K562 (cell line): ENCODE measurements around the gene LMBR1L. TPM values are rescaled to one million over a fixed set of nuclear protein-coding genes. Genes with fewer than 3 reads are reported as not detected.

ENCODE experiments used
- CHD7 ChIP-seq: fragments of 200-600 bp; sonication (generic); IDR thresholded peaks from one replicate; pipeline ENCODE4 v1.6.1; 2012; ENCODE audit warnings: mild to moderate bottlenecking, low read depth, low read length, inconsistent platforms
- CTBP1 ChIP-seq: fragments of 450-650 bp; IDR thresholded peaks from 2 replicates; pipeline ENCODE4 v1.6.1; 2016; ENCODE audit warnings: borderline replicate concordance
- FOXK2 ChIP-seq, 2 experiments: fragments of 450-650 bp; IDR thresholded peaks in 1 of 2; conservative IDR thresholded peaks in 1 of 2; 2 replicates each; pipeline ENCODE4 v1.6.1; 2016; ENCODE audit warnings: low read depth in 2 of 2, mild to moderate bottlenecking in 1 of 2
- GABPB1 ChIP-seq: sonication (generic); formaldehyde crosslinking; IDR thresholded peaks from 2 replicates; pipeline ENCODE4 v1.8.0; 2022; ENCODE audit warnings: mild to moderate bottlenecking, missing genetic modification reagents
- GTF2F1 ChIP-seq: IDR thresholded peaks from 2 replicates; pipeline ENCODE4 v1.6.1; 2011; ENCODE audit warnings: low read depth, low read length, improper control_type of control experiment
- KAT7 ChIP-seq: sonication (generic); formaldehyde crosslinking; IDR thresholded peaks from 2 replicates; pipeline ENCODE4 v1.8.0; 2022; ENCODE audit warnings: missing genetic modification reagents, mild to moderate bottlenecking, borderline replicate concordance
- POLR2B ChIP-seq: fragments of 450-650 bp; IDR thresholded peaks from 2 replicates; pipeline ENCODE4 v1.6.1; 2018; ENCODE audit warnings: low read depth; ENCODE audit not compliant: partially characterized antibody
- RBM25 ChIP-seq: fragments of 200-400 bp; formaldehyde crosslinking; IDR thresholded peaks from 2 replicates; pipeline ENCODE4 v1.6.1; 2018; ENCODE audit warnings: low read length, low read depth, moderate library complexity; ENCODE audit not compliant: severe bottlenecking
- RFX1 ChIP-seq: fragments of 450-650 bp; IDR thresholded peaks from 2 replicates; pipeline ENCODE4 v1.6.1; 2016; ENCODE audit warnings: mild to moderate bottlenecking, moderate library complexity
- XRCC4 ChIP-seq: IDR thresholded peaks from one replicate; pipeline ENCODE4 v1.6.1; 2011; ENCODE audit not compliant: insufficient read depth, insufficient read length; ENCODE audit errors: extremely low read depth
- ZMIZ1 ChIP-seq, 2 experiments: fragments of 150-350 bp in 1 of 2; IDR thresholded peaks; 2 replicates each; pipeline ENCODE4 v1.6.1; 2012 to 2016; ENCODE audit warnings: low read depth in 2 of 2, low read length in 2 of 2, mild to moderate bottlenecking in 1 of 2, moderate library complexity in 1 of 2
- polyA plus RNA-seq, 8 experiments: library from polyadenylated mRNA; depleted of rRNA in 4 of 8; stranded (reverse) in 5 of 8; unstranded in 3 of 8; fragments of >200 nt; fragmentation: Nextera tagmentation in 2 of 8; fragmentation: Illumina TruSeq in 1 of 8; extraction: Ambion mirVana in 2 of 8; extraction: Trizol in 1 of 8; gene quantifications; 2 replicates each; pipeline versions ENCODE4 v1.2.1 to v1.2.3, GENCODE V29; 2011 to 2014; ENCODE audit warnings: inconsistent platforms in 1 of 8, missing spikeins in 1 of 8
- total RNA-seq, 7 experiments: library from RNA; depleted of rRNA in 6 of 7; stranded (reverse); fragments of >200 nt in 6 of 7; fragmentation: Illumina TruSeq in 2 of 7; extraction: Trizol in 2 of 7; gene quantifications; 2 replicates each; pipeline versions ENCODE4 v1.2.1 to v1.2.3, GENCODE V29; 2011 to 2021; ENCODE audit warnings: low replicate concordance in 1 of 7

The LMBR1L gene
- total and polyA plus RNA-seq, 9 of the 15 experiments (the other 6 are each of a cell fraction or from before 2014, with no cell fraction given): 2.5 to 57.0 (median 31.1) TPM

GRCh38 chr12:49110464-49111155 lies at the start of gene LMBR1L (continued):
- TF ChIP-seq POLR2B: no peak
- no peak for TF ChIP-seq XRCC4
- TF ChIP-seq RFX1: no peak
- TF ChIP-seq RBM25: peak; percentile 92
- no peak for TF ChIP-seq ZMIZ1 (IDR thresholded peaks at IDR 0.05; ENCODE audit: low read depth in 2 of 2, low read length in 2 of 2)
- TF ChIP-seq FOXK2 (conservative IDR thresholded peaks at IDR 0.05 in 1 of 2, IDR thresholded peaks at IDR 0.05 in 1 of 2; ENCODE audit: low read depth in 2 of 2): peak; percentile 30 to 45; a peak in 1 of 4 replicates
- TF ChIP-seq CTBP1: no peak; the same call in 1 of the 2 replicates
- TF ChIP-seq GABPB1: peak; percentile 50; the same call in 1 of the 2 replicates
- no peak for TF ChIP-seq CHD7
- 0 out of 2 replicates have a peak, but pooled peaks have one; percentile 52 for TF ChIP-seq KAT7 (CRISPR knock-in tag)
- 0 out of 2 replicates have a peak, but pooled peaks have one; percentile 29 for TF ChIP-seq GTF2F1
